DOHH2 (cell line): ENCODE measurements around the gene OR13C3.
A peak's percentile ranks its signal among the peaks of the same experiment; 100 is the strongest.

Experiments
- CTCF ChIP-seq: fragments of 200-600 bp; sonication (generic); IDR thresholded peaks from one replicate; pipeline ENCODE4 v1.5.1; 2014; ENCODE audit warnings: antibody characterized with exemption, mild to moderate bottlenecking, low read depth, low read length; ENCODE audit not compliant: poor library complexity, severe bottlenecking
- EZH2phosphoT487 ChIP-seq: fragments of 200-600 bp; sonication (generic); IDR thresholded peaks from 2 replicates; pipeline ENCODE4 v1.6.1; 2017; ENCODE audit warnings: borderline replicate concordance, mild to moderate bottlenecking, antibody characterized with exemption, low read length, moderate library complexity, mixed read lengths

GRCh38 chr9:104494808-104495207 lies 41.8 kb downstream of the OR13C3 start:
- TF ChIP-seq CTCF (peak; percentile 18), EZH2phosphoT487 (no peak)
